HG02642 (cell line): ENCODE results near the gene CMTM1.
"Not testable (repeated sequence)": the region's sequence is repeated elsewhere in the genome, so short reads cannot be mapped to it uniquely, and the experiment has no call there.

Experiments used
- ATAC-seq: cut with Tn5 transposase; IDR thresholded peaks from one replicate; pipeline ENCODE4 v1.9.1; 2021; ENCODE audit warnings: mild to moderate bottlenecking; ENCODE audit not compliant: unreplicated experiment, poor library complexity

Gene CMTM1

GRCh38 chr16:66608241-66609138 lies 42.3 kb downstream of the CMTM1 start:
- ATAC-seq = peak; percentile 45

DNA sequence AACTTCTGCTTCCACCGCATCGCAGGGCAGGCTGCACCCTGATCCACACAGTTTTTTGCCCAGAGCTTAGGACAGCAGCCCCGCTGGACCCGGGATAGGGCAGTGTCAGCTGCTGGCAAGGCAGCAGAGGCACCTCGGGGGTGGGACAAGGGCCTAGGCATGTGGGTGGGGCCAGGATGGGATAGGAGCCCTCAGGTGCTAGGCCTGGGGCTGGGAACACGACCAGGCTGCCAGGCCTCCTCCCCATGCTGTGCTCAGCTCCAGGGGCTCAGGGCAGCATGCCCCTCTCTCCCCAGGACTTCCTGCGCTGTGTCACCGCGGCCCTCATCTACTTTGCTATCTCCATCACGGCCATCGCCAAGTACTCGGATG lies 42.9 kb downstream of the CMTM1 start:
- ATAC-seq = no peak

GRCh38 chr16:66610111-66610820 lies 44.0 kb downstream of the CMTM1 start:
- no peak for ATAC-seq

DNA sequence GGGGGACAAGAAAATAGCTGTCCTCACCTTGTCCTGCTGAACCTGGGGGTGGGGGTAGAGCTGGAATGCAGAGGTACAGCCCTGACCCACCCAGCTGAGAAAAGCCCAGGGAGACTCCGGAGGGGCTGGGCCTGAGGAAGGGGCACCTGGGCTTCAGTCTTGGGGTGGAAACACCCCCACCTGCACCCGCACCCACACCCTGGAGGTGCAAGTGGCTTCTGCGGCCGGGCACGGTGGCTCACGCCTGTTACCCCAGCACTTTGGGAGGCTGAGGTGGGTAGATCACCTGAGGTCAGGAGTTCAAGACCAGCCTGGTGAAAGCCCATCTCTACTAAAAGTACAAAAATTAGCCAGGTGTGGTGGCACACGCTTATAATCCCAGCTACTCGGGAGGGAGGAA lies 45.7 kb downstream of the CMTM1 start:
- ATAC-seq = not testable (repeated sequence)

- no peak for ATAC-seq
These were observed 46.2 kb downstream of the CMTM1 start for GRCh38 chr16:66612422-66612821.

GRCh38 chr16:66614161-66614802 lies 48.0 kb downstream of the CMTM1 start:
- no peak for ATAC-seq

- ATAC-seq = no peak
These were observed 49.9 kb downstream of the CMTM1 start for GRCh38 chr16:66616169-66616568.

- ATAC-seq = no peak
These were observed 50.4 kb downstream of the CMTM1 start for GRCh38 chr16:66616592-66616991.

DNA sequence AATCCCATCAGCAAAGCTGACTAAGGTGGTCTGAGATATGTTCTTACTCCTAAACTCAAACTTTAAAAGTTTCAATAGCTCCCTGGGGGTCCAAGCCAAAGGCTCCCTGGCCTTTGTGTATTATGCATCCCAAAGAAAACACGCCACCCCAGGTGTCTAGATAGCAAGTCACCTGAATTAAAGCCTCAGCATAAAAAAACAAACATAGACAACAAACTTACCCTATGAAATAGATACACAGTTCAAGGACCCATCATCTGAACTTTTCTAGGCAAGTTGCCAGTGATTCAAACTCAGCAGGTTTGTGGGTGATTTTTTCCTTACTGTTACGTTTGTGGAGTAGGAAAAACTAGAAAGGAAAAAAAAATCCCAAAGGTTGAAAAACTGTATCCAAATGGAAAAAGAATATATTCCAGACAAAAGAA lies 50.8 kb downstream of the CMTM1 start:
- no peak for ATAC-seq

DNA sequence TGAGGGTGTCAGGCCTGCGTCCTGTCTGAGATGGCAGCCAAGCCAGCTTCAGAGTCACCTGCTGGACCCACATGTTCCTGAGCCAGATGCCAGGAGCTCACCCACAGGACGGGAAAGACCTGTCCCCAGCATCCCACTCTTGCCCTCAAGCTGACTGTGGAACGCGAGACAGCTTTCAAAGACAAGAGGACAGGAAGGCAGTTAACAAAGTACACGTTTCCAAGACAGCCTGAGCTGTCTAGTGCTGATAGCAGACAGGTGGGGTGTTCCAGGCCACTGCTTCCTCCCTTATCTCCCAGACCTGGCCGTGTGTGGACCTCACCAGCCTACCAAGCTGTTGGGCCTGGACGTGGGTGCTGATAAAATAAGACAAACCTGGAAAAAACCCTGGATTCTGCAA lies 51.5 kb downstream of the CMTM1 start:
- no peak for ATAC-seq

GRCh38 chr16:66618588-66619375 lies 52.5 kb downstream of the CMTM1 start:
- no peak for ATAC-seq

- no peak for ATAC-seq
These were observed 53.5 kb downstream of the CMTM1 start for GRCh38 chr16:66619534-66620428.

DNA sequence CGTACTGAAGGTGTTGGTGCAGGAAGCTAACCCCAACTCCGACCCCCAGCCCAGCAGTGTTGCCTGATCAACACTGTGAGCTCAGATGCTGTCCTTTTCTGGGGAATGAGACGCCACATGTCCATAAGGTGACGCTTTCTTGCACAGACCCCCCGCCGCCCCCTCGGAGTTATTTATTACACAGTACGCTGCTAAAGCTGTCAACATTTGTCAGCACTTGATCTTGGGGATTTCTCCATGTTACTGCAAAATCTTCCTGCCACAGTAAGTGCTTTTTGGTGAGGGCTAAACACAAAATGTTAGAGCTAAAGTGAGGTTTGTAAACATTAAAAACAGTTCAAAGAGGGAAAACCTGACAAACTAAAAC lies 54.2 kb downstream of the CMTM1 start:
- ATAC-seq = no peak

GRCh38 chr16:66621973-66622372 lies 55.7 kb downstream of the CMTM1 start:
- ATAC-seq = no peak

DNA sequence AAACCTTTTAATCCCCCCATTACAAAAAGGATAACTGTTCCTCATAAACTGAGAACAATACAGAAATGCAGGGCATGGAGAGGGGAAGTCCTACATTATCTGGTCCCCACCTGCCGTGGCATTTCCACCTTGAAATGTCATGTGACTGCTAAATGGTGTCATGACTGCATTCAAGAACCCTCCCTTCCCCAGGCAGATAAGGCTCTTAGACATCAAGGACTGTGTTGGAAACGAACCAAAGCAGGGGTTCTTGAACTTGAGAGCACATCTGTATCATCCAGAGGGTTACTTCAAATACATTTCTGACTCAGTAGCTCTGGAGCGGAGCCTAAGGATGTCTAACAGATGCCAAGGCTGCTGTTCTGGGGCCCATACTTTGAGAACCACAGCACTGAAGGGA lies 56.6 kb downstream of the CMTM1 start:
- no peak for ATAC-seq

DNA sequence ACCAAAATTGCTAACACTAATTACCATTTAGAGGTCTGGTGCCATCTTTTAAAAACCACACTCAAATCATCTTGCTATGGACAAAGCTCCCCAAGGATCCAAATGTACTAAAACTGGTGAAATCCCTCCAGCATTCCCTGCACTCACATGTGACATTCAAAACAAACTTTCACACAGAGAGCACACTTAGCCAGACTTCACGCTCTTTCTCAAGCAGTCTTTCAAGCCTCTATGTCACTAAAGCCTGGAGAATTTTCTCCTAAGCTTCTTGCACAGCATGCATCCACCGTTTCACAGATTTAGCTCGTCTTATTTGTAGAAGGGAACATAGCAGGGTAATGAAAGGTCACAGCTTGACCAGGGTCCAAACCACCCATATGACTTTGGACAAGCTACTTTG lies 57.5 kb downstream of the CMTM1 start:
- no peak for ATAC-seq

DNA sequence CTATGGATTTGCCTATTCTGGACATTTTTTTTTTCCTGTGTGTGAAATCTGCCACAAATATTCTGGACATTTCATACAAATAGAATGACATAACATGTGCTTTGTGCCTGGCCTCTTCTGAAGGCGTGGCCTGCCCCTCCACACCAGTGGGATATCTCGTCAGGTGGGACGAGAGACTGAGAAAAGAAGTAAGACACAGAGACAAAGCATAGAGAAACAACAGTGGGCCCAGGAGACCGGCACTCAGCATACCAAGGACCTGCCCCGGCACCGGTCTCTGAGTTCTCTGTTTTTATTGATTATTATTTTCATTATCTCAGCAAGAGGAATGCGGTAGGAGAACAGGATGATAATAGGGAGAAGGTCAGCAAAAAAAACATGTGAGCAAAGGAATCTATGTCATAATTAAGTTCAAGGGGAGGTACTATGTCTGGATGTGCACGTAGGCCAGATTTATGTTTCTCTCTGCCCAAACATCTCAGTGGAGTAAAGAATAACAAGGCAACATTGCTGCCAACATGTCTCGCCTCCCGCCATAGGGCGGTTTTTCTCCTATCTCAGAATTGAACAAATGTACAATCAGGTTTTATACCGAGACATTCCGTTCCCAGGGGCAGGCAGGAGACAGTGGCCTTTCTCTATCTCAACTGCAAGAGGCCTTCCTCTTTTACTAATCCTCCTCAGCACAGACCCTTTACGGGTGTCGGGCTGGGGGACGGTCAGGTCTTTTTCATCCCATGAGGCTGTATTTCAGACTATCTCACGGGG lies 61.6 kb downstream of the CMTM1 start:
- ATAC-seq = not testable (repeated sequence)
